ENCODE results near the gene NCAN.
"Not testable (repeated sequence)": the region's sequence is repeated elsewhere in the genome, so short reads cannot be mapped to it uniquely, and the experiment has no call there.

Gene NCAN

DNA sequence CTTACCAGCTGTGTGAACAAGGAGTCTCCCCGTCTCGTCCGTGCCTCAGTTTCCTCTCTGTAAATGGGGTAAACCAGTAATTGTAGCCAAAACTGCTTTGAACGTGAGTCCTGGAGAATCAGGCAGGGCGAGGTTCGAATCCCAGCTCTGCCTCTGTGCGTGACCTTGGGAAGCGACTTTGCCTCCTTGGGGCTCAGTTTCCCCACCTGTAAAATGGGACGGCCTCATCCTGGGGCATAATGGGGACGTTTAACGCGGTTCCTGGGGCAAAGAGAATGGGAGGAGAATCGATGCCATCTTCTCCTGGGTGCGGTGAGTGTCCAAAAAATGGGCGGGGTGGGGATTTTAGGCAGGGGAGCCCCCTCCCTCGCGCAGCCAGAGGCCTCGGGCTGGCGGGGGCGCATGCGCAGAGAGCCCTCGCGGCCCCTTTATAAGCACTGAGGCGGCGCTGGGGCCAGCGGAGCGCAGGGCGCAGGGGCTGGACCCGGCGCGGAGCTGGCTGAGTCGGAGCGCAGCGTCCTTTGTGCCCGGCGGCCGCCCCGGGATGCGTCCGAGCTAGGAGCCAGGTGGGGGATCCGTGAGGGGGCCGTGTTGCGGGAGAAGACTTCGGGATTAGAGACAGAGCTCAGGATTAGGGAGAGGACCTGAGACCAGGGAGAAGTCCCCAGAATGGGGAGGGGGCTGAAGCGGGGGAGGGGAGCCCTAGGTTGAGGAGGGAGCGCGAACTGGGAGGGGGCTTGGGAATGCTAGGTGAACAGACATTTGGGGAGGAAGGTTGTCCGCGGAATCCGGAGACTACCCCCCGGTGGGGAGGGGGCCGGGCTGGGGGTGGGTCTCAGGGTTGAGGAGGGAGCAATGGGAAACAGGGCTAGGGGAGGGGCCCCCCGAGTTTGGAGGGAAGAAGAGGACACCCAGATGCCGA is at the start of gene NCAN:
Gene NCAN (plus strand): TSS at position 460 of the 922 bp plus-strand sequence. CDS start 4,996 bp downstream, outside the sequence.
- no peak for DNase-seq

DNA sequence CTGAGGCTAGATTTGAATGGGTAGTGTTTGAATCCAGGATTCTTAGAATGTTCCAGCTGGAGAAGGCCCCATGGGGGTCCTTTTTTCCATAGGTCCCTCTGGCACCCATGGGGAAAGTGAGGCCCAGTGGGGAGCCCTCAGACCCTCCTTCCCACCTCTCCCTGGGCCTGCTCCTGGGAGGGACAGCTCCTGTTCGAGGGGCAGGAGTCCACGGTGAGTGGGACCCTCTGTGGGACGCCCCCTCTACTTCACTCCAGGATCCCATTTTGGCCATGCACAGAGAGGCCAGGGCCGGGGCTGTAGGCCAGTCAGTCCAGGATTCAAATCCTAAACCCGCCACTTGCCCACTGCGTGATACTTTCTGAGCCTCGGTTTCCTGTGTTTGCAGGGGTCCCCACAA is 49.3 kb upstream of the NCAN start:
- DNase-seq, result no peak

GRCh38 chr19:19165396-19165795 is 46.4 kb upstream of the NCAN start:
- DNase-seq, result no peak

GRCh38 chr19:19167612-19168011 is 44.1 kb upstream of the NCAN start:
- DNase-seq, result no peak

GRCh38 chr19:19169236-19170052 is 42.3 kb upstream of the NCAN start:
- no peak for DNase-seq

GRCh38 chr19:19170053-19170872 is 41.5 kb upstream of the NCAN start, which contains the start of gene MEF2B:
Gene MEF2B (minus strand): TSS chr19:19170263. CDS start chr19:19150735, 19,528 bp downstream.
- DNase-seq, result peak; percentile 94

DNA sequence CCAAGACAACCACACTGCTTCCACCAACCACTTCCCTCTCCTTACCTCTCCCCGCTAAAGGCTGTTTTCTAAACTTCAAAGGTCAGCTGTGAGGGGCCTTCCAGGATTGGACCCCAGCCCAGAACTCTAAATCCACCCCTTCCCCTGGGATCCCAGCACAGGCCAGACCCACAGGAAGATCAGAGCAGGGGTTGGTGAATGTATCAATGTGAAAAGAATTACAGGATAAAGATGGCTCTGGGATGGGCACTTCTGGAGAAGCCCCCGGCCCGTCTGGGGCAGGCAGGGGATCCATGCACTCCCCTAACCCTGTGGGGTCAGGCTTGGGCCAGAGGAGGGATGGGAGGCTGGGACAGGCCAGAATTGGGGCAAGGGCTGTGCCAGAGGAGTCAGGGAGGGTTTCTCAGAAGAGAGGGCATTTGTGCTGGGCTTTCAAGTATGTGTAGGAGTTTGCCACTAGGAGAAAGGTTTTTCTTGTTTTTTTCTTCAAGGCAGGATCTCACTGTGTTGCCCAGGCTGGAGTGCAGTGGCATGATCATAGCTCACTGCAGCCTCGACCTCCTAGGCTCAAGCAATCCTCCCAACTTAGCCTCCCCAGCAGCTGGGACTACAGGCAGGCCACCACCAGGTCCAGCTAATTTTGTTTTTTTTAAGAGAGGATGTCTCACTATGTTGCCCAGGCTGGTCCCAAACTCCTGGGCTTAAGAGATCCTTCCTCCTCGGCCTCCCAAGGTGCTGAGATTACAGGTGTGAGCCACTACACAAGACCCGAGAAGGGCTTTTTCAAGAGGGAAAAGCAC is 40.7 kb upstream of the NCAN start:
- no peak for DNase-seq

DNA sequence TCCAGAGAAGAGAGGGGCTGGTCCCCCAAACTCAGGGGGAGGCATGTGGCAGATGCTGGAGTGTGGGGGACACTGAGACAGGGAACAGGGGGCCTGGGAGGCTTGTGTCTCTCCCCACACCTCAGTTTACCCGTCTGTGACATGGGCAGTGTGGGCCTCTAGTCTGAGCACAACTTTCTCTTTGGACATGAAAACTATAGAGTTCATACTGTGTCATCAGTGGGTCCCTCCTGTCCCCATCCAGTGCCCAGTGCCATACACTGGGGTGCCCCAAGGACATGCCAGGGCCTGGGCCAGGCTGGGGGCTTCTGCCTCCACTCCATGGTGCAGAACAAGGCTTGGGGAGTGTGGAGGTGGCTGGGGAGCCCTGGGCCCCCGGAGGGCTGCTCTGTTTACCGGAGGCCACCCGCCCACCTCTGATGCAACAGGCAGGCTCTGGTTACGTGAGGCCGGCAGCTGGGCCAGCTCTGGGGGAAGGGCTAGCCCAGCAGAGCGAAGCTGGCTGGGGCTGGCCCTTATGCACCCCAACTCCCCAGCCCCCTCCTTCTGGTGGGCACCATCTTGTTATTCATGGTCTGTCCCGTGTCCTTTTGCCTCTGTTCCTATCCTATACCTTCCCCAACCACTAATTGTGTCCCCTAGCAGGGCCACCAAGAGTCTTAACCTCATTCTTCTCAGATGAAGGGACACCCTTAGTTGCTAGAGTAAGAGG is 39.8 kb upstream of the NCAN start:
- peak; percentile 63 for DNase-seq

DNA sequence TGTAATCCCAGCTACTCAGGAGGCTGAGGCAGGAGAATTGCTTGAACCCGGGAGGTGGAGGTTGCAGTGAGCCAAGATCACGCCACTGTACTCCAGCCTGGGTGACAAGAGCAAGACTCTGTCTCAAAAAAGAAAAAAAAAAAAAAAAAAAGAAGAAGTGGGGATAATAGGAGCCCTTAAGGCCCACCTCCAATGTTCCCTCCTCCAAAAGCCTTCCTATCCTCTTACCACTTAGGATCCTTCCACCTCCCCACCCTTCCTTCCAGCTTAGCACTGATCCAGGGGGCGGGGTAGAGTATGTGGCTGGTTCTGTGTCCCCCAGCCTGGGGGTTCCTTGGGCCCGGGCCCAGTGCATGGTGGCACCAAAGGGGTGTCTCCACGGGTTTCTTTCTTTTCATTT is 38.5 kb upstream of the NCAN start:
- not testable (repeated sequence) for DNase-seq

DNA sequence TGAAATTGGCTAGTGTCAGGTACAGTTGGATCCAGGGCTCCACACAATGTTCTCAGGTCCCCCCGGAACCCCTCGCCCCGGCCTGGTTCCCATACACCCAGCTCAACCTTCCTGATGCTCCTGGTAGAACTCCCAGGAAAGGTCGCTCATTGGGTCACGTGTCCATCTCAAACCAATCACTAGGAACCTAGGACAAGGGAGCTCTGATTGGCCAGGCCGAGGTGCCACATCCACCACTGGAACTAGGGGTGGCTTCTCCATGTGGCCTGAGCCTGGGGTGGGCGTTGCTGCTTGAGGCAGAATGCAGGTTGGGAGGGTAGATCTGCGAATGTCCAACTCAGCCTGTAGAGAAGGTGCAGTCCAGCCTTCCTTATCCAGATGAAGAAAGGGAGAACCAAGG is 34.8 kb upstream of the NCAN start:
- DNase-seq, result no peak

GRCh38 chr19:19179548-19180441 is 32.0 kb upstream of the NCAN start:
- DNase-seq, result peak; percentile 77

GRCh38 chr19:19181488-19181998 is 30.2 kb upstream of the NCAN start:
- peak; percentile 55 for DNase-seq

GRCh38 chr19:19185853-19186740 is 25.7 kb upstream of the NCAN start:
- peak; percentile 85 for DNase-seq

GRCh38 chr19:19186742-19187141 is 25.0 kb upstream of the NCAN start:
- no peak for DNase-seq

GRCh38 chr19:19191768-19192077 is 20.0 kb upstream of the NCAN start:
- no peak for DNase-seq

GRCh38 chr19:19192078-19192882 is 19.5 kb upstream of the NCAN start, which contains the start of the genes BORCS8 and RFXANK:
Gene BORCS8 (minus strand): TSS chr19:19192152. CDS start chr19:19192117, 35 bp downstream.
Gene RFXANK (plus strand): TSS chr19:19192258. CDS start chr19:19193947, 1,689 bp downstream.
- peak; percentile 100 for DNase-seq

- peak; percentile 67 for DNase-seq
These were observed 18.8 kb upstream of the NCAN start for GRCh38 chr19:19192910-19193423.

GRCh38 chr19:19193926-19194325 is 17.8 kb upstream of the NCAN start:
- DNase-seq, result no peak

Data from hematopoietic multipotent progenitor cell treated with erythropoietin and hydrocortisone succinate and interleukin-3 and kit ligand, for 4 days (in vitro differentiated cells).